ENCODE data around the gene ABLIM2. TPM values are rescaled to one million over a fixed set of nuclear protein-coding genes. Genes with fewer than 3 reads are reported as not detected.

Gene ABLIM2
- total and polyA plus RNA-seq, 7 experiments from 2014 or later: 0.22 to 5.8 (median 3.1) TPM

DNA sequence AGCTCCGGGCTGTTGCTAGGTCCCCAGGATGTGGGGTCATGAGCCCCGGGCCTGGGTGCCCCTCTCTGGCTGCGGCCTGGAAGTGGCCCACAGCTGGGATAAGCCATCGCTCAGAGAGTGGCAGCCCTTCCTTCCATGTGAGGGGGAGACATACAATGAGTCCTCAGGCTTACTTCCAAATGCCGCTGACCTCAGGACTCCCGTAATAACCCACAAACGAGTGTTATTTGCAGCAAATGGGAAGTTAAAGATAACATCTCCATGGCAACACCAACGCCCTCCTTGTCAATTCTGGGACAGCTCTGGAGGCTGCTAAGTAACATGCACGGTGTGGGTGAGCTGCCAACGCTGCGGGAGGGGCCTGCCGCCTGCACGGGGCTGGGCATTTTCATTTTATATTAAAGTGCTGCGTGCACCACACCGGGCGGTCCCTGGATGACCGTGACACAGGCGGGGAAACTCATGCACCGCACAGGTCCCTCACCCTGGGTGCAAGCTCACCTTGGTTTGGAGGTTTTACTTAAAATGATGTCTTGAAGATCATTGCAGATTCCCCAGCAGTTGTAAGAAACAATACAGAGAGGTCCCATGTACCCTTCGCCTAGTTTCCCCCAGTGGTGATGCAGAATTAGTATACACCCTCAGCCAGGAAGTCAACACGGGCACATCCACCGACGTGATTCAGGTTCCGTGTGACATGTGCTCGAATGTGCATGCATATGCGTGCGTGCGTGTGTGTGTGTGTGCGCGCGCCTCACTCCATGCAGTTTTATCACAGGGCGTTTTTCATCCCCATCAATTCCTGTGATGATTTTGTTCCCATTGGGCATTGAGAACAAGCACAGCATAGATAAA lies 79.4 kb downstream of the ABLIM2 start:
- H3K9me3 Mint-ChIP-seq: no peaks in the 10 kb centered on the region
- no peak overlapping the region for H3K4me3 Mint-ChIP-seq
- peaks cover 0 to 2% (median 0%) of the 10 kb centered on the region in 7 donors for H3K4me1 Mint-ChIP-seq
- DNase-seq (no peak), ATAC-seq (no peak)
- POLR2A ChIA-PET: no interaction called here
- Histone ChIP-seq H3K27me3 (ENCODE audit: control insufficient read depth in 2 of 2, insufficient read depth in 2 of 2, low read length in 2 of 2) (no peaks in the 10 kb centered on the region), H3K4me3 (ENCODE audit: low read length) (no peak overlapping the region), H3K36me3 (ENCODE audit: control insufficient read depth in 2 of 3, insufficient read depth in 3 of 3, low read length in 3 of 3) (no peaks in the 10 kb centered on the region), H3K4me1 (ENCODE audit: control insufficient read depth in 2 of 2, insufficient read depth in 2 of 2, low read length in 2 of 2) (no peaks in the 10 kb centered on the region), H3K27ac (ENCODE audit: low read depth, low read length) (no peak overlapping the region), H3K9me3 (ENCODE audit: control insufficient read depth in 2 of 3, low read length in 3 of 3) (no peaks in the 10 kb centered on the region)
- peaks cover 0 to 12% (median 0%) of the 10 kb centered on the region in 5 donors for H3K27me3 Mint-ChIP-seq
- H3K27ac Mint-ChIP-seq: peak overlapping the region in 1 of 9 donors; percentile 65
- H3K36me3 Mint-ChIP-seq: peaks cover 0 to 3% (median 0%) of the 10 kb centered on the region in 5 donors
- intact Hi-C loops (cut with micrococcal nuclease): no loop called here
- CTCF ChIA-PET: no interaction called here

DNA sequence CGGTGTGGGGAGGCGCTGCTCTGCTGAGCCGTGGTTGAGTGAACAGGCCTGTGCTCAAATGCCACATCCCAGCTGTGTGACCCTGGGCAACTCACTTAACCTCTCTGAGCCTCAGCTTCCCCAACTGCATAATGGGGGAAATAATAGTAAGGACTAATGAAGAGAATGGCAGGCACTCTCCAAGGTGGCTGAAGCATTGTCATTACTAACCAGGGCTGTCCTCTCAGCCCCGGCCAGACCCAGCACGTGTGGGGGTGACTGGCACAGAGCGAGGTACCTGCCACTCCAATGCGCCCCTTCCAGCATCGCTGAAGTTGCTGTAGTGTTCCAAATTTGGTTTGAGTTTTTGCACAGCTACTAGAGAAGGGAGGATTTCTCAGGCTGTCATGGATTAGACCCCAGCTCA lies 80.0 kb downstream of the ABLIM2 start:
- Mint-ChIP-seq H3K4me1 (peaks cover 0 to 2% (median 0%) of the 10 kb centered on the region in 7 donors), H3K36me3 (peaks cover 0 to 3% (median 0%) of the 10 kb centered on the region in 5 donors), H3K9me3 (no peaks in the 10 kb centered on the region), H3K27ac (no peak overlapping the region), H3K4me3 (no peak overlapping the region), H3K27me3 (peaks cover 0 to 12% (median 0%) of the 10 kb centered on the region in 5 donors)
- H3K36me3 ChIP-seq (ENCODE audit: control insufficient read depth in 2 of 3, insufficient read depth in 3 of 3, low read length in 3 of 3): no peaks in the 10 kb centered on the region
- no peaks in the 10 kb centered on the region for H3K9me3 ChIP-seq (ENCODE audit: control insufficient read depth in 2 of 3, low read length in 3 of 3)
- no peak overlapping the region for H3K4me3 ChIP-seq (ENCODE audit: low read length)
- ChIA-PET CTCF (no interaction called here), POLR2A (no interaction called here)
- H3K27me3 ChIP-seq (ENCODE audit: control insufficient read depth in 2 of 2, insufficient read depth in 2 of 2, low read length in 2 of 2): no peaks in the 10 kb centered on the region
- ATAC-seq: no peak
- H3K4me1 ChIP-seq (ENCODE audit: control insufficient read depth in 2 of 2, insufficient read depth in 2 of 2, low read length in 2 of 2): no peaks in the 10 kb centered on the region
- intact Hi-C loops (cut with micrococcal nuclease): no loop called here
- DNase-seq: no peak
- H3K27ac ChIP-seq (ENCODE audit: low read depth, low read length): no peak overlapping the region

DNA sequence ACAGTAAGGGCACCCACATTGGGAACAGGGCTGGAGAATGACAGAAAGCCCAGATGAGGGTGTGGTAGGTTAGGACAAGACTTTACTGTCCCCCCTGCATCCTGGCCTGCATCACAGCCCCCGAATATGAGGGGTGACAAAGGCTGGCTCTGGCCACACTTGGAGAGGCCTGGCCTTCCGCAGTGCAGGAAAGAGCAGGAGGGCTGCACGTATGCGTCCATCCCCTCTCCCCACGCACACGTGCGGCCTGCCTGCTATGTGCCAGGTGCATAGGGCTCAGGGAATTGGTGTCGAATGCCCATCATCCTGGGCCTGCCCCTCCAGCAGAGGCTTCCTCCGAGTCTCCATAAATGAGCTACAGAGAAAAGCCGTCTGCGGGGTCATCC lies 80.5 kb downstream of the ABLIM2 start:
- ChIA-PET CTCF (no interaction called here), POLR2A (no interaction called here)
- Mint-ChIP-seq H3K4me3 (no peak overlapping the region), H3K4me1 (peaks cover 0 to 2% (median 0%) of the 10 kb centered on the region in 7 donors), H3K27ac (no peak overlapping the region), H3K9me3 (no peaks in the 10 kb centered on the region), H3K36me3 (peaks cover 0 to 3% (median 0%) of the 10 kb centered on the region in 5 donors), H3K27me3 (peaks cover 0 to 12% (median under 1%) of the 10 kb centered on the region in 5 donors)
- no peak overlapping the region for H3K4me3 ChIP-seq (ENCODE audit: low read length)
- no peaks in the 10 kb centered on the region for H3K27me3 ChIP-seq (ENCODE audit: control insufficient read depth in 2 of 2, insufficient read depth in 2 of 2, low read length in 2 of 2)
- ATAC-seq (no peak), DNase-seq (no peak)
- intact Hi-C loops (cut with micrococcal nuclease): no loop called here
- no peaks in the 10 kb centered on the region for H3K4me1 ChIP-seq (ENCODE audit: control insufficient read depth in 2 of 2, insufficient read depth in 2 of 2, low read length in 2 of 2)
- no peak overlapping the region for H3K27ac ChIP-seq (ENCODE audit: low read depth, low read length)
- H3K9me3 ChIP-seq (ENCODE audit: control insufficient read depth in 2 of 3, low read length in 3 of 3): no peaks in the 10 kb centered on the region
- no peaks in the 10 kb centered on the region for H3K36me3 ChIP-seq (ENCODE audit: control insufficient read depth in 2 of 3, insufficient read depth in 3 of 3, low read length in 3 of 3)

DNA sequence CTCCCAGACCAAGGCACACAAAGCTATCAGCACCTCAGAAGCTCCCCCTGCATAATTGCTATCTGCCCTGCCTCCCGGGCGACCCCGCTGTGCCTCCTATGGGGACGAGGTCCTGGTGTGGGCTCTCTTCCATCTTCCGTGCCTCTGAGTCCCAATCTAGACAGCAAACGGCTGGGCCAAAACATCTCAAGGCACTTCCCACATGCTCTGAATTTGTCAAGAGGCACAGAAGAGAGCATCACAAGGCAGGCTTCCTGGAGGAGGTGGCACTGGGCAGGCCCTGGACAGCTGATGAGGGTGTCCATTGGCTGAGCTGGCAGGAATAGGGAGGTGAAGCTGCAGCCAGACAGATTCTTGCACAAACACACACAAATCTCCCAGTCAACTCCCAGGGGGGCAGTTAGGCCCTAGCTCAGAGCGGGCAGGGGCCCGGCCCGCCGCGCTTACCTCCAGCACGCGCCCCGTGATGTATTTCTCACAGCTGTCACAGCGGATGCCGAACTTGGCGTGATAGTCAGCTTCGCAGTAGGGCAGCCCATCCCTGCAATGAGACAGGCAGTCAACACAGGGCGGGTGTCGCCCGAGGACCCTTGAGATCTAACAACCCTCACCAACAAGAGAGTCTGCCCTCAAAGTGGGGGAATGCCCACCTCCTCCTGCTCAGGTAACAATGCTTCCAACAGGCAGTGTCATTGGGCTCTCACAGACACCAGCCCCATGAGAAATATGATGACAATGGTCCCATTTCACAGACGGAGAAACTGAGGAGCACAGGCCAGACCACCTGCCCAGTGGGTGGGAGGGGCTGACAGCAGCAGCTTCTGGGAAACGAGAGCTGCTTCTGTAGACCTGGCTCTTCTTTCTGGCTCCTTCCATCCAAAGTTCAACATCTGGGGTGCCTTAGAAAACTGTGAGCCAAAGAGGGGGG lies 81.2 kb downstream of the ABLIM2 start:
- ChIA-PET CTCF (no interaction called here), POLR2A (no interaction called here)
- no peak overlapping the region for H3K27ac ChIP-seq (ENCODE audit: low read depth, low read length)
- Mint-ChIP-seq H3K4me1 (peaks cover 0 to 2% (median 0%) of the 10 kb centered on the region in 7 donors), H3K9me3 (no peaks in the 10 kb centered on the region), H3K36me3 (peaks cover 0 to 3% (median 0%) of the 10 kb centered on the region in 5 donors), H3K4me3 (no peak overlapping the region), H3K27me3 (peaks cover 0 to 12% (median 6%) of the 10 kb centered on the region in 5 donors), H3K27ac (no peak overlapping the region)
- H3K36me3 ChIP-seq (ENCODE audit: control insufficient read depth in 2 of 3, insufficient read depth in 3 of 3, low read length in 3 of 3): no peaks in the 10 kb centered on the region
- ATAC-seq (no peak), DNase-seq (no peak)
- no peaks in the 10 kb centered on the region for H3K9me3 ChIP-seq (ENCODE audit: control insufficient read depth in 2 of 3, low read length in 3 of 3)
- no peak overlapping the region for H3K4me3 ChIP-seq (ENCODE audit: low read length)
- no peaks in the 10 kb centered on the region for H3K27me3 ChIP-seq (ENCODE audit: control insufficient read depth in 2 of 2, insufficient read depth in 2 of 2, low read length in 2 of 2)
- intact Hi-C loops (cut with micrococcal nuclease): no loop called here
- no peaks in the 10 kb centered on the region for H3K4me1 ChIP-seq (ENCODE audit: control insufficient read depth in 2 of 2, insufficient read depth in 2 of 2, low read length in 2 of 2)

DNA sequence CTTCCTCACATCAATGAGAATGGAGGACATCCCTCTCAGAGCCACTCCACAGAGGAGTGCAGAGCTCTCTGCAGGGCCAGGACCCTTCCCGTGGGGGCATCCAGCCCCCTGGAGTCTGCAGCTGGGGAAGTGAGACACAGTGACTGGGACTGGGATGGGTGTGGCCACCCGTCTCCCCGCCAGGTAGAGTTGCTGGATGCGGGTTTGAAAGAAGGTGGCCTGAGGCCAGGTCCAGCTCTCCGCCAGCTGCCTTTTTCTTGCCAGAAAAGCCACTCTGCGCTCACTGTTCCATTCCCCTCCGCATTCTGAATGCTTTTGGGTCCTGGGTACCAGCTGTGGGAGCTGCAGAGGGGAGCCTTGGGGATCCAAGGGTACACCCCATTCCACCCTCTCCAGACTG lies 82.6 kb downstream of the ABLIM2 start:
- Mint-ChIP-seq H3K36me3 (peaks cover 0 to 3% (median 0%) of the 10 kb centered on the region in 5 donors), H3K4me1 (no peaks in the 10 kb centered on the region), H3K27ac (no peak overlapping the region), H3K9me3 (no peaks in the 10 kb centered on the region), H3K4me3 (no peak overlapping the region), H3K27me3 (peaks cover 0 to 14% (median 6%) of the 10 kb centered on the region in 5 donors)
- DNase-seq (no peak), ATAC-seq (no peak)
- intact Hi-C loops (cut with micrococcal nuclease): no loop called here
- Histone ChIP-seq H3K36me3 (ENCODE audit: control insufficient read depth in 2 of 3, insufficient read depth in 3 of 3, low read length in 3 of 3) (no peaks in the 10 kb centered on the region), H3K27me3 (ENCODE audit: control insufficient read depth in 2 of 2, insufficient read depth in 2 of 2, low read length in 2 of 2) (no peaks in the 10 kb centered on the region), H3K27ac (ENCODE audit: low read depth, low read length) (no peak overlapping the region), H3K4me1 (ENCODE audit: control insufficient read depth in 2 of 2, insufficient read depth in 2 of 2, low read length in 2 of 2) (no peaks in the 10 kb centered on the region), H3K9me3 (ENCODE audit: control insufficient read depth in 2 of 3, low read length in 3 of 3) (no peaks in the 10 kb centered on the region), H3K4me3 (ENCODE audit: low read length) (no peak overlapping the region)
- CTCF ChIA-PET: interaction anchor here (0.5 kb wide), 1 partner anchor 321 kb away, joined by 4 read pairs; no protein-coding TSS in a partner anchor
- POLR2A ChIA-PET: no interaction called here

DNA sequence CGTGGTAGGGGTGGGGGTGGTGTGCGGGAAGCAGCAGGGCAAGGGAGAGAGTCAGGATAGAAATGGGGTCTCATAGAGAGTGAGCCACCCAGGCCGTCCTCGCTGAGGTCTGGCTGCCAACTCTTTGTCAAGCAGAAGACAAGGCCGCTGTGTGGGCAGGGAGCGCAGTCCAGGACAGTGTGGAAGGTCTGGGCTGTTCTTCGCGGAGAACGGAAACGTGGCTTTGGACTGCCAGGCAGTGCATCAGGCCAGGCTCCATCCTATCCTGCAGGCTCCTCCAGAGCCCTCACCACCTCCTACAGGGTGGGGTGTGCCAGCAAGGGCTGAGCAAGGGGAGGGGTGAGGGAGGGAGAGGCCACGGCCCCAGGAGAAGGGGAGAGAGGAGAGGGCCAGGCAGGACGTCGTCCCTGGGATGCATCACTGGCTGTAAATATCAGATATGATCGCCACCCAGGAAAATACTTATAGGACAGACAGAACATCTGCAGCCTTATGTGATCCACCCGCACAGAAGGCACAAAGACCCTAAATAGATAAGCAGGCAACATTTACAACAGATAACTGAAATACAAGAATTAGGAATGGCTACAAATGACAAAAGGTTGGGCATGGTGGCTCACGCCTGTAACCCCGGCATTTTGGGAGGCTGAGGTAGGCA lies 85.3 kb downstream of the ABLIM2 start:
- no peak overlapping the region for H3K4me3 Mint-ChIP-seq
- intact Hi-C loops (cut with micrococcal nuclease): no loop called here
- Histone ChIP-seq H3K27ac (ENCODE audit: low read depth, low read length) (no peak overlapping the region), H3K27me3 (ENCODE audit: control insufficient read depth in 2 of 2, insufficient read depth in 2 of 2, low read length in 2 of 2) (no peaks in the 10 kb centered on the region), H3K4me3 (ENCODE audit: low read length) (no peak overlapping the region), H3K9me3 (ENCODE audit: control insufficient read depth in 2 of 3, low read length in 3 of 3) (no peaks in the 10 kb centered on the region), H3K36me3 (ENCODE audit: control insufficient read depth in 2 of 3, insufficient read depth in 3 of 3, low read length in 3 of 3) (no peaks in the 10 kb centered on the region), H3K4me1 (ENCODE audit: control insufficient read depth in 2 of 2, insufficient read depth in 2 of 2, low read length in 2 of 2) (no peaks in the 10 kb centered on the region)
- peaks cover 0 to 14% (median 5%) of the 10 kb centered on the region in 5 donors for H3K27me3 Mint-ChIP-seq
- ATAC-seq (no peak), DNase-seq (no peak)
- ChIA-PET POLR2A (no interaction called here), CTCF (no interaction called here)
- no peaks in the 10 kb centered on the region for H3K4me1 Mint-ChIP-seq
- peaks cover 0 to 3% (median 0%) of the 10 kb centered on the region in 5 donors for H3K36me3 Mint-ChIP-seq
- no peak overlapping the region for H3K27ac Mint-ChIP-seq
- no peaks in the 10 kb centered on the region for H3K9me3 Mint-ChIP-seq
